HEK293T (cell line): Measurements from ENCODE around the gene SLC22A1.
A peak's percentile ranks its signal among the peaks of the same experiment; 100 is the strongest.

Experiments used
- CTCF ChIA-PET: fragments of 350-600 bp; formaldehyde crosslinking; extraction: SDS; loops from one replicate; lab custom pipeline; 2021; ENCODE audit warnings: antibody characterized with exemption, inconsistent platforms; lab: Yijun Ruan, JAX
- POLR2A ChIA-PET: fragments of 350-600 bp; formaldehyde crosslinking; extraction: SDS; loops from one replicate; lab custom pipeline; 2020; ENCODE audit warnings: antibody characterized with exemption, inconsistent platforms; lab: Yijun Ruan, JAX
- DNase-seq: peaks from one replicate; pipeline ENCODE4 v3.0.0; 2012; ENCODE audit warnings: mixed read lengths; ENCODE audit errors: extremely low spot score
- ARNT ChIP-seq: fragments of 450-650 bp; IDR thresholded peaks from 2 replicates; pipeline ENCODE4 v1.6.1; 2017; ENCODE audit warnings: mild to moderate bottlenecking
- BHLHE40 ChIP-seq: fragments of 450-650 bp; IDR thresholded peaks from 2 replicates; pipeline ENCODE4 v1.6.1; 2016; ENCODE audit warnings: mild to moderate bottlenecking, moderate library complexity, borderline replicate concordance
- CTBP1 ChIP-seq: fragments of 450-650 bp; IDR thresholded peaks from 2 replicates; pipeline ENCODE4 v1.6.1; 2016; ENCODE audit warnings: borderline replicate concordance
- ELF4 ChIP-seq: fragments of 450-650 bp; IDR thresholded peaks from 2 replicates; pipeline ENCODE4 v1.6.1; 2017; ENCODE audit warnings: antibody characterized with exemption
- FOXA1 ChIP-seq: fragments of 450-650 bp; IDR thresholded peaks from 2 replicates; pipeline ENCODE4 v1.6.1; 2016; ENCODE audit warnings: mild to moderate bottlenecking
- FOXK2 ChIP-seq: fragments of 450-650 bp; IDR thresholded peaks from 2 replicates; pipeline ENCODE4 v1.6.1; 2016; ENCODE audit warnings: mild to moderate bottlenecking
- FOXM1 ChIP-seq: fragments of 450-650 bp; IDR thresholded peaks from 2 replicates; pipeline ENCODE4 v1.6.1; 2017; ENCODE audit warnings: mild to moderate bottlenecking, borderline replicate concordance
- HDGF ChIP-seq: fragments of 450-650 bp; IDR thresholded peaks from 2 replicates; pipeline ENCODE4 v1.6.1; 2017; ENCODE audit warnings: antibody characterized with exemption, borderline replicate concordance
- L3MBTL2 ChIP-seq: fragments of 450-650 bp; conservative IDR thresholded peaks from 2 replicates; pipeline ENCODE4 v1.6.1; 2016; ENCODE audit warnings: mild to moderate bottlenecking
- LEF1 ChIP-seq: fragments of 450-650 bp; IDR thresholded peaks from 2 replicates; pipeline ENCODE4 v1.6.1; 2017; ENCODE audit warnings: mild to moderate bottlenecking, borderline replicate concordance
- NFRKB ChIP-seq: fragments of 450-650 bp; IDR thresholded peaks from 2 replicates; pipeline ENCODE4 v1.6.1; 2016; ENCODE audit warnings: mild to moderate bottlenecking, moderate library complexity
- PKNOX1 ChIP-seq: fragments of 450-650 bp; IDR thresholded peaks from 2 replicates; pipeline ENCODE4 v1.6.1; 2016
- SP1 ChIP-seq: fragments of 450-650 bp; IDR thresholded peaks from 2 replicates; pipeline ENCODE4 v1.6.1; 2017
- SUZ12 ChIP-seq: fragments of 450-650 bp; IDR thresholded peaks from 2 replicates; pipeline ENCODE4 v1.6.1; 2016; ENCODE audit warnings: mild to moderate bottlenecking
- TARDBP ChIP-seq: fragments of 450-650 bp; IDR thresholded peaks from 2 replicates; pipeline ENCODE4 v1.6.1; 2016
- ZNF384 ChIP-seq: fragments of 450-650 bp; IDR thresholded peaks from 2 replicates; pipeline ENCODE4 v1.6.1; 2016

SLC22A1 gene

GRCh38 chr6:160135907-160136655 is 14.5 kb downstream of the SLC22A1 start:
- CTCF ChIA-PET: interaction anchor here (0.8 kb wide), 1 partner anchor 318 kb away, joined by 3 read pairs; no protein-coding TSS in a partner anchor

GRCh38 chr6:160137130-160137988 is 15.7 kb downstream of the SLC22A1 start:
- CTCF ChIA-PET: interaction anchor here (0.6 to 1.0 kb wide), 4 partner anchors 9 to 317 kb away, joined by 3 to 11 read pairs (median 3); no protein-coding TSS in a partner anchor
- POLR2A ChIA-PET: no interaction called here

More at GRCh38 chr6:160135907-160136655, 14.5 kb downstream of the SLC22A1 start:
- POLR2A ChIA-PET: no interaction called here
- TF ChIP-seq PKNOX1 (no peak), ARNT (no peak), BHLHE40 (no peak), CTBP1 (no peak), HDGF (no peak), NFRKB (no peak), TARDBP (no peak), SUZ12 (no peak), L3MBTL2 (no peak), ZNF384 (no peak)
- no peak for DNase-seq

GRCh38 chr6:160137989-160138835 is 16.6 kb downstream of the SLC22A1 start:
- DNase-seq: peak; percentile 64
- CTCF ChIA-PET: interaction anchor here (0.6 to 2.0 kb wide), 6 partner anchors 10 to 317 kb away, joined by 3 to 11 read pairs (median 4); no protein-coding TSS in a partner anchor
- TF ChIP-seq L3MBTL2 (no peak), TARDBP (no peak), SP1 (no peak), ARNT (no peak), NFRKB (no peak), BHLHE40 (no peak), FOXK2 (no peak; the same call in 1 of the 2 replicates), FOXA1 (no peak), ELF4 (no peak), HDGF (no peak), CTBP1 (no peak), FOXM1 (no peak), PKNOX1 (no peak), LEF1 (no peak), SUZ12 (no peak), ZNF384 (no peak)
- POLR2A ChIA-PET: no interaction called here

More at GRCh38 chr6:160137130-160137988, 15.7 kb downstream of the SLC22A1 start:
- TF ChIP-seq CTBP1 (no peak), BHLHE40 (no peak), PKNOX1 (no peak), FOXK2 (no peak), LEF1 (no peak), L3MBTL2 (no peak), ZNF384 (no peak), FOXM1 (no peak), NFRKB (no peak), SUZ12 (no peak), FOXA1 (no peak), SP1 (no peak), ELF4 (no peak)
- DNase-seq: no peak

- ChIA-PET CTCF (interaction anchor here (0.6 to 2.0 kb wide), 5 partner anchors 9 to 316 kb away, joined by 3 to 6 read pairs (median 4); no protein-coding TSS in a partner anchor), POLR2A (no interaction called here)
- TF ChIP-seq FOXA1: no peak
- no peak for TF ChIP-seq HDGF
- no peak for TF ChIP-seq L3MBTL2
- TF ChIP-seq BHLHE40: no peak
- no peak for DNase-seq
These were observed 17.3 kb downstream of the SLC22A1 start for GRCh38 chr6:160138839-160139419.
